CD4-positive, CD25-positive, alpha-beta regulatory T cell (primary cell): ENCODE measurements around the gene C1GALT1C1L. TPM values are rescaled to one million over a fixed set of nuclear protein-coding genes. Genes with fewer than 3 reads are reported as not detected.

Experiments used
- ATAC-seq, 2 donors: fragments of 150-1000 bp; cut with Tn5 transposase; one replicate each; pipeline ENCODE4 v1.10.0; 2021; ENCODE audit warnings: low read depth in 2 of 2, moderate number of reproducible peaks in 2 of 2, moderate library complexity in 1 of 2
- DNase-seq, 3 donors: peaks; one replicate each; pipeline versions ENCODE4 v3.0.0 to v3.0.0-alpha.2; 2012 to 2022; ENCODE audit warnings: mixed read lengths in 1 of 3
- H3K27ac ChIP-seq: one replicate; pipeline ENCODE4 v1.7.0; 2013; ENCODE audit warnings: mild to moderate bottlenecking, low read length; ENCODE audit not compliant: insufficient read depth, poor library complexity, severe bottlenecking
- H3K27me3 ChIP-seq: one replicate; pipeline ENCODE4 v1.7.0; 2013; ENCODE audit warnings: low read length; ENCODE audit not compliant: control insufficient read depth, insufficient read depth
- H3K36me3 ChIP-seq: one replicate; pipeline ENCODE4 v1.7.0; 2013; ENCODE audit warnings: mild to moderate bottlenecking, low read length, moderate library complexity; ENCODE audit not compliant: control insufficient read depth, insufficient read depth
- H3K4me1 ChIP-seq: 2 replicates; pipeline ENCODE4 v1.7.0; 2013; ENCODE audit warnings: mild to moderate bottlenecking, low read length; ENCODE audit not compliant: insufficient read depth, control insufficient read depth, poor library complexity, severe bottlenecking
- H3K4me3 ChIP-seq: one replicate; pipeline ENCODE4 v1.7.0; 2013; ENCODE audit warnings: low read depth, mild to moderate bottlenecking, low read length, moderate library complexity
- H3K9me3 ChIP-seq, 2 experiments: 1 replicate in 1 of 2; 2 replicates in 1 of 2; pipeline ENCODE4 v1.7.0; 2013; ENCODE audit warnings: low read length in 2 of 2, mild to moderate bottlenecking in 1 of 2, moderate library complexity in 1 of 2; ENCODE audit not compliant: control insufficient read depth in 2 of 2
- H3K27ac Mint-ChIP-seq, 3 donors: one replicate each; pipeline ENCODE4 v1.8.0; 2020 to 2022; ENCODE audit warnings: mild to moderate bottlenecking in 3 of 3, mixed read lengths in 3 of 3, moderate library complexity in 2 of 3
- H3K27me3 Mint-ChIP-seq: one replicate; pipeline ENCODE4 v1.8.0; 2022; ENCODE audit warnings: mild to moderate bottlenecking, mixed read lengths
- H3K36me3 Mint-ChIP-seq: one replicate; pipeline ENCODE4 v1.8.0; 2020; ENCODE audit warnings: mixed read lengths
- H3K4me1 Mint-ChIP-seq, 4 donors: one replicate each; pipeline ENCODE4 v1.8.0; 2020 to 2022; ENCODE audit warnings: mixed read lengths in 4 of 4, mild to moderate bottlenecking in 1 of 4
- H3K4me3 Mint-ChIP-seq, 4 donors: one replicate each; pipeline ENCODE4 v1.8.0; 2020 to 2022; ENCODE audit warnings: mild to moderate bottlenecking in 4 of 4, mixed read lengths in 4 of 4, moderate library complexity in 3 of 4
- H3K9me3 Mint-ChIP-seq, 7 donors: one replicate each; pipeline ENCODE4 v1.8.0; 2020 to 2022; ENCODE audit warnings: mixed read lengths in 7 of 7, mild to moderate bottlenecking in 3 of 7, moderate library complexity in 2 of 7
- polyA plus RNA-seq, 4 donors: library from polyadenylated mRNA; unstranded; fragments of 300-500 nt; fragmentation: Illumina TruSeq; gene quantifications; one replicate each; pipeline ENCODE4 v1.2.3, GENCODE V29; 2021
- total RNA-seq: library from RNA; stranded (reverse); gene quantifications from one replicate; pipeline ENCODE4 v1.2.3, GENCODE V29; 2022

Gene C1GALT1C1L
- total RNA-seq (not detected), polyA plus RNA-seq (under 1 TPM in 2 of 4 donors, not detected in 2; 0.15 to 0.30 TPM)

GRCh38 chr2:43676322-43677050 is at the start of gene C1GALT1C1L:
TSS of gene C1GALT1C1L (minus strand) at chr2:43676429. CDS start at chr2:43676322, 107 bp downstream.
- Mint-ChIP-seq H3K4me1 (peaks cover 0 to 4% (median 1%) of the 10 kb centered on the region in 4 donors), H3K27ac (no peak within 1 kb of the TSS), H3K4me3 (peak within 1 kb of the TSS in 3 of 4 donors; percentile 7 to 49 (median 33)), H3K27me3 (peaks cover 9% of the 10 kb centered on the region), H3K9me3 (peaks cover 0 to 16% (median 2%) of the 10 kb centered on the region in 7 donors), H3K36me3 (no peaks in the 10 kb centered on the region)
- Histone ChIP-seq H3K4me1 (no peaks in the 10 kb centered on the region), H3K4me3 (no peak within 1 kb of the TSS), H3K36me3 (no peaks in the 10 kb centered on the region), H3K27ac (no peak within 1 kb of the TSS), H3K27me3 (peaks cover 14% of the 10 kb centered on the region), H3K9me3 (peaks cover 0 to 4% of the 10 kb centered on the region in 2 experiments)
- DNase-seq = no peak
- ATAC-seq = no peak

DNA sequence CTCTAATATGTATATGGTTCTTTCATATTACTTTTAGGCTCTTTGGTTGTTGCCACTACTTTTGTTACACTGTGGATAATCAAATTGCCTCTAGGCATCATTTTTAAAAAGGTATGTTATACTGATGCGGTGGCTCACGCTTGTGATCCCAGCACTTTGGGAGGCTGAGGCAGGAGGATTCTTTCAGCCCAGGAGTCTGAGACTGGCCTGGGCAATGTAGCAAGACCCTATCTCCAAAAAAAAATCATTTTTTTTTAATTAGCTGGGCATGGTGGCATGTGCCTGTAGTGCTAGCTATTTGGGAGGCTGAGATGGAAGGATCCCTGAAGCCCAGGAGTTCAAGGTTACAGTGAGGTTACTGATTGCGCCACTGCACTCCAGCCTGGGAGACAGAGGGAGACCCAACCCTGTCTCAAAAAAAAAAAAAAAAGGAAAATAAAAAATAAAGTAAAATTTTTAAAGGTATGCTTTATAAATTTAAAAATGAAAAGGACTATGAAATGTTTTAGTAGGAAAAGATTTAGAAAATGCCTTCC is 49.5 kb upstream of the C1GALT1C1L start:
- Histone ChIP-seq H3K4me3 (no peak overlapping the region), H3K27ac (no peak overlapping the region), H3K36me3 (no peaks in the 10 kb centered on the region), H3K27me3 (peaks cover 3% of the 10 kb centered on the region), H3K9me3 (no peaks in the 10 kb centered on the region), H3K4me1 (no peaks in the 10 kb centered on the region)
- no peak overlapping the region for H3K4me3 Mint-ChIP-seq
- no peaks in the 10 kb centered on the region for H3K9me3 Mint-ChIP-seq
- H3K36me3 Mint-ChIP-seq = no peaks in the 10 kb centered on the region
- no peaks in the 10 kb centered on the region for H3K4me1 Mint-ChIP-seq
- no peak for DNase-seq
- peaks cover 34% of the 10 kb centered on the region for H3K27me3 Mint-ChIP-seq
- H3K27ac Mint-ChIP-seq = no peak overlapping the region
- no peak for ATAC-seq

DNA sequence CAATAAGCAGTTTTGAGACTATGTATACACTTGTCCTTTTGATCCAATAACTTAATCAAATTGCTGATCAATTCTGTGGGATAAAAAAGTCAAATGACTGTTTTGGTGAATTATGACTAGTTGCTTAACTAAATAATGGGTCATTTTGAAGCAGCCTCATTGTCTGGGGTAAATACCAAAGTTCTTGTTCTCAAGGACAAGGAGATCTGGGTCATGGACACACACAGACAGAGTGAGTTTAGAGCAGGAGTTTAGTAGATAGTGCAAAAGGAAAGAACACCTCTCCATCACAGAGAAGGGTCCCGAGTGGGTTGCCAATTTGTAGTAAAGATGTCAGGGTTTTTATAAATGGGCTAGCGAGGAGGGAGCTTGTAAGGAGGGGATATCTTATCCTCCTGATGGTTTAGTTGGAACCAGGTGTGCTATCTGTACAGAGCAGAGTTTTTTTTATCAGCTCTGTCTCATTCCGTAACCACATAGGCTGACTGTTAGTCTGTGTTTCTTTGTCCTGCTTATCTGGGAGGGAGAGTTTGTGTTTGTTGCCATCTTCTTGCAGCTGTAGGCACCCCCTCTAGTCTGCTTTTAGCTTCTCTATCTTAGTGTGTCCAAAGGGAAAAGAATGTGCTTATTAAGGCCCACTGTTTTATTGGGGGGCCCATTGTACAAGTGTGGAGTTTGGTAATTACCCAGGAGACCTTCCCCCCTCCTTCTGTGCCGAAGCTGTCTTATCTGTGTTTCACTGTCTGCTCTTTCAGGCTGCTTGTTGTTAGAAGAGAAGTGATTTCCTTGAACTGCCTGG is 48.7 kb upstream of the C1GALT1C1L start:
- no peak for DNase-seq
- no peak overlapping the region for H3K4me3 Mint-ChIP-seq
- H3K4me1 ChIP-seq = no peaks in the 10 kb centered on the region
- no peaks in the 10 kb centered on the region for H3K36me3 Mint-ChIP-seq
- H3K27ac ChIP-seq = no peak overlapping the region
- ATAC-seq = no peak
- H3K9me3 Mint-ChIP-seq = no peaks in the 10 kb centered on the region
- H3K36me3 ChIP-seq = no peaks in the 10 kb centered on the region
- H3K27ac Mint-ChIP-seq = no peak overlapping the region
- H3K9me3 ChIP-seq = no peaks in the 10 kb centered on the region
- no peaks in the 10 kb centered on the region for H3K4me1 Mint-ChIP-seq
- H3K4me3 ChIP-seq = no peak overlapping the region
- H3K27me3 Mint-ChIP-seq = peaks cover 37% of the 10 kb centered on the region
- peaks cover 3% of the 10 kb centered on the region for H3K27me3 ChIP-seq

DNA sequence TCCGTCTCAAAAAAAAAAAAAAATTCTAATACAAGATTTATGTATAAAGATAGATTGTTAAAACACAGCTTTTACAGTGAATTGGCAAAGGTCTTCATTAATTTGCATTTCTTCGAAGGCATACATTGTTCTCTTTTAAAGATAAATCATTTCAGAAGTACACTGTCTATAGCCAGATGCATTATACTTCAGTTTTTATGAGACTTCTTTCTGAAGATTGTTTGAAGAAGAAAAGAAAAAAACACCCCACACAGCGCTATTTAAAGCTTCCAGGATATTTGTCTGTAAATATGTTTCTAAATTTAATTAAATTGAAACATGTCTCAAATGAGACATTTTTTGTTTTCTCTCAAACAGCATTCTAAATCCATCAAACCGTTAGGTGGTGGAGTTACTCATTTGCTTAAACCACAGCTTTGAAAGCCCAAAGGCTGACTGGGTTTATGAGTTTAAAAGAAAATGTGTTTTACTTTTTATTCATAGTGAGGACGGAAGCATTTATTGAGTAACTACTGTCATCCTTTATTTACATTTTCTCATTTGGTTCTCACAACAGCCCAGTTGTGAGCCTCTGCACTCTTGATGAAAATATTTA is 42.4 kb upstream of the C1GALT1C1L start:
- Histone ChIP-seq H3K4me3 (no peak overlapping the region), H3K36me3 (no peaks in the 10 kb centered on the region), H3K27me3 (peaks cover 12% of the 10 kb centered on the region), H3K4me1 (no peaks in the 10 kb centered on the region), H3K9me3 (no peaks in the 10 kb centered on the region), H3K27ac (no peak overlapping the region)
- H3K4me3 Mint-ChIP-seq = no peak overlapping the region
- H3K9me3 Mint-ChIP-seq = peaks cover 0 to 2% (median 0%) of the 10 kb centered on the region in 7 donors
- no peak for ATAC-seq
- no peaks in the 10 kb centered on the region for H3K36me3 Mint-ChIP-seq
- no peak overlapping the region for H3K27ac Mint-ChIP-seq
- H3K27me3 Mint-ChIP-seq = peaks cover 27% of the 10 kb centered on the region
- no peaks in the 10 kb centered on the region for H3K4me1 Mint-ChIP-seq
- no peak for DNase-seq

DNA sequence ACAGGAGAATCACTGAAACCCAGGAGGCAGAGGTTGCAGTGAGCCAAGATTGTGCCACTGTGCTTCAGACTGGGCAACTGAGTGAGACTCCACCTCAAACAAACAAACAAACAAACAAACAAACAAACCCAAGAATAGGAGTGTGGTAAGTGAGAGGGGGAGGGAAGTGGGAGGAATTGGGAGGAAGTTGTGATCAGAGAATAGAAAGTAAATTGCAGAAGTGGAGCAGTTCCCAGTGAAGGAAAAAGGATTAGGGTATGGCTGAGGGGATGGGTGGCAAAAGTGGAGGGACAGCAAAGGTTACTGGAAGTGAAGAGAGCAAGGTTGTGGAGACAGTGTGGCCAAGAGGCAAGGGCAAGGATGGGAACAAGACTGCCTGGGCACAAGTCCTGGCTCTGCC is 41.1 kb upstream of the C1GALT1C1L start:
- H3K27me3 ChIP-seq = peaks cover 9% of the 10 kb centered on the region
- no peaks in the 10 kb centered on the region for H3K36me3 Mint-ChIP-seq
- ATAC-seq (no peak), DNase-seq (no peak)
- no peak overlapping the region for H3K4me3 ChIP-seq
- no peaks in the 10 kb centered on the region for H3K36me3 ChIP-seq
- H3K27ac ChIP-seq = no peak overlapping the region
- peak overlapping the region in 1 of 3 donors; percentile 40 for H3K27ac Mint-ChIP-seq
- no peak overlapping the region for H3K4me3 Mint-ChIP-seq
- peaks cover 0 to 2% (median 0%) of the 10 kb centered on the region in 7 donors for H3K9me3 Mint-ChIP-seq
- H3K4me1 Mint-ChIP-seq = no peaks in the 10 kb centered on the region
- H3K9me3 ChIP-seq = no peaks in the 10 kb centered on the region
- peaks cover 25% of the 10 kb centered on the region for H3K27me3 Mint-ChIP-seq
- H3K4me1 ChIP-seq = no peaks in the 10 kb centered on the region

DNA sequence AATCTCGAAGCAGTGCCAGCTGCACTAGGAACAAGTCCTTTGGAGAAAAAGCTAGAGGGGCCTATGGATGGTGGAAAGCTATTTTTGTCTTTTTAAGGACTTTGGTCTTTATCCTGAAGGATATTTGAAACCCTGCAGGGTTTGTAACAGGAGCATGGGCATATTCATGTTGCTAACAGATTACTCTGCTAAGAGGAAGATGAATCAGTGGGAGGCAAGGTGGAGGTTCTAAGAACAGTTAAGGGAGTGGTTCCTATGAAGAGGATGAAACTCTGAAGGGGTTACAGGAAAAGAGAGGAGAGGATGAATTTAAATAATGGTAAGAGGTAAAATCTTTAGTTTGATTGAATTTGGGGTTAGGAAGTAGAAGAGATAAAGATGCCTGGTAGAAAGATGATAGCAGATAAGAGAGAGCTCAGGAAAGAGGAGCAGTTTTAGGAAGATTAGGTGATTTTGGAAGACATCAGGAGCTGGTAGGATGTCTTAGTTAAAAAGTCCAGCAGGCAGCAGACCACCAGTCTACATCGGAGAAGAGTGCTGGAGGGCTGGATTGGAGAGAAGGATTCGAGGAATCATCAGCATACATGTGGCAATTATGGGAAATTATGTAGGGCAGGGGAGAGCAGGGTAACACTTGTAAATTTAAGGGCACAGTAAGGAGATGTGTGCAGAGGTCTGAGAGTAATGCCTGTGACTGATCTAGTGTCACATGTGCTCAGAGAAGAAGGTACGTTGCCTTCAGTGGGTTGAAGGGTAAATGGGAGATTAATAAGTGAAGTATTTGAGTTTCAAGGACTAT is 39.3 kb upstream of the C1GALT1C1L start:
- Histone ChIP-seq H3K27ac (no peak overlapping the region), H3K36me3 (no peaks in the 10 kb centered on the region), H3K9me3 (no peaks in the 10 kb centered on the region), H3K4me1 (no peaks in the 10 kb centered on the region), H3K4me3 (no peak overlapping the region), H3K27me3 (peaks cover 9% of the 10 kb centered on the region)
- no peak for ATAC-seq
- Mint-ChIP-seq H3K9me3 (peaks cover 0 to 2% (median 0%) of the 10 kb centered on the region in 7 donors), H3K36me3 (no peaks in the 10 kb centered on the region), H3K27me3 (peaks cover 17% of the 10 kb centered on the region), H3K27ac (no peak overlapping the region), H3K4me3 (no peak overlapping the region), H3K4me1 (no peaks in the 10 kb centered on the region)
- no peak for DNase-seq

DNA sequence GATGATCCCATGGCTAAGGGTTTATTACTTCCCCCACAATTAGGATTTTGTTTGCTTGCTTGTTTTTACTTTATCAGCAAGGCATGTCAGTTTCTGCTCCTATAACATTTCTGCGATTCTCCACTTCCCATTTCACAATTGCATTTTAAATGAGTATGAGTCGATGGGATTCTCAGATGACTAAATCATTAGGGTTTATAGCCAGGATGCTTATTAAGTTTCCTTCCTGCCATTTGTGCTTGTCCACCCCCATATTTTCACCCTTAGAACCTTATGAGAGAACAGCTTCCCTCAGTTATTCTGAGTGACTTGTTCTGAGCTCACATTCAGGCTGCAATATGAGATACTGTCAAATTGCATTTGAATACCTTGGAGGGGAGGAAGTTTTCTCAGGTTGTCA is 37.9 kb upstream of the C1GALT1C1L start:
- peaks cover 13% of the 10 kb centered on the region for H3K27me3 Mint-ChIP-seq

More for the DNA sequence above, 37.9 kb upstream of the C1GALT1C1L start:
- H3K36me3 Mint-ChIP-seq = no peaks in the 10 kb centered on the region
- DNase-seq (no peak), ATAC-seq (no peak)
- Histone ChIP-seq H3K27ac (no peak overlapping the region), H3K36me3 (no peaks in the 10 kb centered on the region), H3K27me3 (peaks cover 9% of the 10 kb centered on the region), H3K4me1 (no peaks in the 10 kb centered on the region), H3K9me3 (no peaks in the 10 kb centered on the region), H3K4me3 (no peak overlapping the region)
- no peak overlapping the region for H3K4me3 Mint-ChIP-seq
- H3K9me3 Mint-ChIP-seq = peaks cover 0 to 2% (median 0%) of the 10 kb centered on the region in 7 donors
- no peak overlapping the region for H3K27ac Mint-ChIP-seq
- no peaks in the 10 kb centered on the region for H3K4me1 Mint-ChIP-seq
